NCI-H2029 (cell line): ENCODE data around the gene SRGAP2.
"Not testable (repeated sequence)": the region's sequence is repeated elsewhere in the genome, so short reads cannot be mapped to it uniquely, and the experiment has no call there.

Source experiments
- DNase-seq: peaks from one replicate; lab custom pipeline; 2025; lab: John Stamatoyannopoulos, UW

SRGAP2 gene

DNA sequence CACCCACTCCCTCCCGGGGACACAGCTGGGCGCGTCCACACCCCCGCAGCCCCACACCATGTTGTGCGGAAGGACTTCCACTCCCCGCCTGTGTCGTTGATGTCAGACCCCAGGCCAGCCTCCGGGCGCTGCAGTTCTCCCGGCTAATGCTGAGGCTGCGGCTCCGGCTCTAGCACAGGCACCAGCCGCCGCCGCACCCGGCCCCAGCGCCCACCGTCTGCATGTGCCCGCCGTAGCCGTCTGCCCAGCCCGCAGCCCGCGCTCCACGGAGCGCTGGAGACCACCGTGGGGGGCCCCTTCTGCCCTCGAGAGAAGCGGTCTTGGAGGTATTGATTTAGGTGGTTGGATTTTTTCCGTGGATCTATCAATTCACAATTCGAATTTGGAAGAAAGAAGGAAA lies 2.2 kb downstream of the SRGAP2 start:
- DNase-seq = not testable (repeated sequence)

- not testable (repeated sequence) for DNase-seq
These were observed 7.5 kb downstream of the SRGAP2 start for GRCh38 chr1:206210802-206211201.

- DNase-seq = not testable (repeated sequence)
These were observed 12.5 kb downstream of the SRGAP2 start for GRCh38 chr1:206215600-206216392.

DNA sequence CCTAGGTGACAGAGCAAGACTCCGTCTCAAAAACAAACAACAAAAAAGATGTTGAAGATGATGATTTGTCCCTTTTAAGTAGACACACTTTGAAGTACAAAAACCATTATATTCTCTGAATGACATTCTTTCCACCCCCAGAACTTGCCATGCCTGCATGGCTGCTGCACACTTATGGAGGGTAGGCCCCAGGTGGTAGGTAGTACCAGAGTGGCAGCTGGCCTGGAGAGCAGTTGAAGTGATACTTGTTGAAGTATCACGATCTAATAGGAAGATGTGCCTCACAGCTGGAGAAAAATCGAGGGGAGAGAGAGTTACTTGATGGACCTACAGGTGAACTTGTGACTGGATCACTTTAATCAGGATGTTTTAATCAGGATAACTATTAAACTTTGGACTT lies 14.9 kb downstream of the SRGAP2 start:
- DNase-seq = not testable (repeated sequence)

DNA sequence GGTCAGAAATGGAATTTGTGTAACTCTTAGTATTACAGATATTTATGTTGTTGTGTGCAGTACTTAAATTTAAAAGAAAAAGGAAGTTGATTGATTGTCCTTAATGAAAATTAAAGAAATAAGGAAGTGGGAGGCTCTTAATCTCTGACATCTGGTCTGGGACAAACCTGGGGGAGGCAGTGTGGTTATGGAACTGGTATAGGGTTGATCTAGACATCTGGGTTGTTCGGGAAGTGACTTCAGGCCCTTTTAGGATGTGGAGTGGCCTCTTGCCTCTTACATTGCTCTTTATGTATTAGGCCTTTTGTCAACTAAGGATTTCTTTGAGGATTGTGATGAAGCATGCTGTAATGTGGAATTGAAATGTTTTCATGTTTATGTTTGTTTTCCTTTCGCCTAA lies 15.4 kb downstream of the SRGAP2 start:
- DNase-seq = not testable (repeated sequence)

- not testable (repeated sequence) for DNase-seq
These were observed 16.4 kb downstream of the SRGAP2 start for GRCh38 chr1:206219514-206220331.

DNA sequence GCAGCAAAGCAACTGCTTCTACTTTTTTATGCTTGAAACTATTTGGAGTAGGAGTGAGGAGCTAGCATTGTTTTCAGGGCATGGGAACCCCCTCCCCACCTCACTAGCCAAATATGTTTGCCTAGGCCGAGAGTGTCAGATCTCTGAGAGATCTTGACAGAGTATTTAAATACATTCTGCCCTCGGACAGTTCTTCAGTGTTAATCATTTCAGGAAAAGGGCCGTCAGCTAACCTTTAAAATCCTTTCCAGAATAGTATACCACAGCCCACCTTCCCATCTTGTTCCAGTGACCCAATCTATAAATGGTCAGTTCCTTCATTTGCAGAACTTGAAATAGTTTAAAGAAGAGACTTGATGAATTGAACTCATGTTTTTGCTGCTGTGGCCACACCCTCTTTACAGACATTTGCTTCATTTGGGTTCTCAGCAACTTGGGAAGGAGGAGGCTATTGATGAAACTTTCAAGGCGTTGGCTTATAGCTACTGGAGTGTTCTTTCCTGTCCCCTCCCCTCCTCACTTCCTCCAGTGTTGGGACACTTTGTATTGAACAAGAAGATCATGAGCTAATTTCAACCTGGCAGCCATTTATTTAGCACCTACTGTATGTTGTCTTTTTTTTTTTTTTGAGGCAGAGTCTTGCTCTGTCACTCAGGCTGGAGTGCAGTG lies 17.1 kb downstream of the SRGAP2 start:
- DNase-seq = not testable (repeated sequence)

- DNase-seq = not testable (repeated sequence)
These were observed 18.2 kb downstream of the SRGAP2 start for GRCh38 chr1:206221585-206221984.

- not testable (repeated sequence) for DNase-seq
These were observed 20.9 kb downstream of the SRGAP2 start for GRCh38 chr1:206224190-206224776.

GRCh38 chr1:206225386-206225785 lies 22.0 kb downstream of the SRGAP2 start:
- not testable (repeated sequence) for DNase-seq

GRCh38 chr1:206226886-206227285 lies 23.5 kb downstream of the SRGAP2 start:
- DNase-seq = not testable (repeated sequence)

GRCh38 chr1:206229286-206229685 lies 25.9 kb downstream of the SRGAP2 start:
- not testable (repeated sequence) for DNase-seq

DNA sequence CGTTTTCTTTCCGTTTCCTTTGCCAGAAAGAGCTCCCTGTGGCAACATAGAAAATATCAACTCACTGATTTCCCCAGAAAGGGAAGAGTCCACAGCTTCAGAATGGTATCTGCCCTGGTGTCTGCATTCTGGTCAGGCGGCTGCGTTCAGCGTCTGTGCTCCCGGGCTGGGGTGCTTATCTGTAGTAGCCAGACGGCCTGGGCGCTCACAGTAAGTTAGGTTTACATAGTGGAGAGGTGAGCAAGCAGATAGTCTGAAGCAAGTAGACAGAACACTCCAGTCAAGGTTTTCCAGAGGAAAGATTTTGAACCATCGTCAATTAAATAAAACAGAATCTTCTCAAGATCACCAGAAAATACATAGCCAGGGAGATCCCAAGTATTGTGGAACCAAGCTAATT lies 28.6 kb downstream of the SRGAP2 start:
- DNase-seq = not testable (repeated sequence)

DNA sequence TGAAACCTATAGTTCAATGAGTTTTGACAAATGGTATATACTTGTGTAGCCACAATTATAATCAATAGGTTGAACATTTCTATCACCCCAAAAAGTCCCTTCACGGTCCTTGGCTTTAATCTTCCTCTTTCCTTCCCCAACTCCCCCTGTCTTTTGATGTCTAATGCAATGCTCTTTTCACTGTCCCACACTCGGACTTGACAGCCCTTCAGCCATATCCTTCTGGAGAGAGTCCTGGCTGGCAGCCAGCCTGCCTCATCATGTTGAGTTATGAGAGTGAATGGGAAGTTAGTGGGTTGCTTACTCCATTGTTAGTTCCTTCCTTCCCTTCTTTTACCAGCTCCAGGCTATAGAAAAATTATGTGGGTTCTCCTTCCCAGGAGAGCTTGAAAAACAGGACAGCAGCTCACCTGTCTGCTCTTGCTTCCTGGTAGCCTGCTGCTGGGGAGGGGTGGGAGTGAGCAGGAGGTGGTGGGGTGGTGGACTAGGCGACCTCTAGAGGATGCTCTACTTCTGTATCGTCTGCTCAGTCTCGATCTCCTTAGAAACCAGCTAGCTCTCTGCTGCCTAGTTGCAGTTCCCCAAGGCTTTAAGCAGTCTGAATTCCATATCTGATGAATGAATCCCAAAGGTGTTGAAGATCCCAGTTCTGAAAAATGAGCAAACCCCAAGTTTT lies 29.8 kb downstream of the SRGAP2 start:
- DNase-seq = not testable (repeated sequence)

GRCh38 chr1:206234189-206234916 lies 31.0 kb downstream of the SRGAP2 start:
- DNase-seq = not testable (repeated sequence)

DNA sequence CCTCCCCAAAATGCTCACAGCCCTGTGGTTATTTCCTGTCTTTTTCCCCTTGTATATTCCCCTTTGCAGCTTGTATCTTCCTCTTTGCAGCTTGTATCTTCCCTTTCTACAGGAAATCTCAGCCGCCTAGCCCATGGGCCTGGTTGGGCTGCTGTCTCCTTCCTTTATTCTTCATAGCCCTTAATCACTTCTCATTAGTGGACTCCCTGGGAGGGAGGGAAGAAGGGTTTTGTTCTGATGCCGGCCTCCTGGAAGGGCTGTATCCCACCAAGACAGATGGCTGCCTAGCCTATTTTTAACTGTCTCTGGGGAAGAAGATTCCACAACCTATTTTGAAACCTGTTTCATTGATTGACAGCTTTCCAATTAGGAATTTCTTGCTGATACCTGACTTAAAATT lies 31.8 kb downstream of the SRGAP2 start:
- DNase-seq = not testable (repeated sequence)

DNA sequence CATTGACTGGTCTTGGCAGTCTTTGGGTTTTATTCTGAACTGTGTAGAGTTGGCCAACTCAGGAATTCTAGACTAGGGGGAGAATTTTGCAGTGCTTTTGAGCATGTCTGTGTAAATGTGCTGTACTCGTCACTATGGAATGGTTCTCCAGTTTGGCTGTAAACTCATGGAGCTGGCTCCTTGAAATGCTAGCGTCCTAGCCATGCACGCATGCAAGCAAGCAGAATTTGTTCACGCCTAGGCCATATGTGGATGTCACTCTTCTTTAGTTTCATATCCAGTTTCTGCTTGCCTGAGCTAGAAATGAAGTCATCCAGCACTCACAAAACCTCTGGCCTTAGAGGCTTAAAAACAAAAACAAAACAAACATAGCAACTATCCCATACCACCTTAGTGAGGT lies 36.9 kb downstream of the SRGAP2 start:
- not testable (repeated sequence) for DNase-seq

GRCh38 chr1:206243335-206243734 lies 40.0 kb downstream of the SRGAP2 start:
- DNase-seq = not testable (repeated sequence)

- not testable (repeated sequence) for DNase-seq
These were observed 42.1 kb downstream of the SRGAP2 start for GRCh38 chr1:206245479-206245878.

GRCh38 chr1:206246129-206246886 lies 43.0 kb downstream of the SRGAP2 start:
- DNase-seq = not testable (repeated sequence)
